ENCODE results near the gene SMAD2. TPM values are rescaled to one million over a fixed set of nuclear protein-coding genes. Genes with fewer than 3 reads are reported as not detected.
"Not testable (repeated sequence)": the region's sequence is repeated elsewhere in the genome, so short reads cannot be mapped to it uniquely, and the experiment has no call there.

The SMAD2 gene
- total RNA-seq, 2 experiments from 2014 or later = 80.4 to 83.0 TPM

GRCh38 chr18:47831351-47831750 is 99.1 kb downstream of the SMAD2 start:
- H3K27ac ChIP-seq (ENCODE audit: low read depth in 1 of 2, low read length in 2 of 2) = no peak overlapping the region
- H3K27me3 ChIP-seq (ENCODE audit: control insufficient read depth in 1 of 2, insufficient read depth in 2 of 2, low read length in 2 of 2) = no peaks in the 10 kb centered on the region

DNA sequence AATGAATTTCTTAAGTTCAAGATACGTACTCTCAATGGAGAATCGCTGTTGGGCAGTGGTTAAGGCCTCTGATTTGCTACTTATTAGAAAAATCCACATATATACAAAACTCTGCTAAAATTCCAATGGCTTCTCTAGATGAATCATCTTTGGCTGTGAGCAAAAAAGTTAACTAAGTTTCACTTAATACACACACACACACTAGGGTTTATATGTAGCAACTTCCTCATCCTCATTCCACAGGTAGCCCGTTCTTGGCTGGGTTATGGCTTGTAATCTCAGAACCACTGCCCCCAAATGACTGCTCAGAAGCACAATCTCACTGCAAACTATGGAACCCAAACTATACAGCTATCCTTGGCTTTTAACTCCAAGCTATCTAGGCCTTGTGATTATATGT is 99.7 kb downstream of the SMAD2 start:
- POLR2A ChIA-PET = no interaction called here
- Histone ChIP-seq H3K27me3 (ENCODE audit: control insufficient read depth in 1 of 2, insufficient read depth in 2 of 2, low read length in 2 of 2) (no peaks in the 10 kb centered on the region), H3K4me3 (ENCODE audit: low read length) (no peak overlapping the region), H3K9me3 (ENCODE audit: control insufficient read depth in 1 of 2, insufficient read depth in 1 of 2, low read length in 2 of 2) (peaks cover 0 to 12% of the 10 kb centered on the region in 2 experiments), H3K4me1 (ENCODE audit: insufficient read depth, low read length) (no peaks in the 10 kb centered on the region), H3K27ac (ENCODE audit: low read depth in 1 of 2, low read length in 2 of 2) (no peak overlapping the region), H3K36me3 (ENCODE audit: insufficient read depth, low read length) (peaks cover 2% of the 10 kb centered on the region)
- no peak overlapping the region for H3K4me3 Mint-ChIP-seq
- no peak for DNase-seq
- H3K9me3 Mint-ChIP-seq = peaks cover 3% of the 10 kb centered on the region
- intact Hi-C loops (cut with DNase I, micrococcal nuclease) = no loop called here
- H3K27ac Mint-ChIP-seq = no peak overlapping the region
- CTCF ChIA-PET = interaction anchor here (1.3 kb wide), 1 partner anchor 82 kb away, joined by 4 read pairs; no protein-coding TSS in a partner anchor
- no peaks in the 10 kb centered on the region for H3K4me1 Mint-ChIP-seq (ENCODE audit: low read depth)
- TF ChIP-seq, protein P1, sequence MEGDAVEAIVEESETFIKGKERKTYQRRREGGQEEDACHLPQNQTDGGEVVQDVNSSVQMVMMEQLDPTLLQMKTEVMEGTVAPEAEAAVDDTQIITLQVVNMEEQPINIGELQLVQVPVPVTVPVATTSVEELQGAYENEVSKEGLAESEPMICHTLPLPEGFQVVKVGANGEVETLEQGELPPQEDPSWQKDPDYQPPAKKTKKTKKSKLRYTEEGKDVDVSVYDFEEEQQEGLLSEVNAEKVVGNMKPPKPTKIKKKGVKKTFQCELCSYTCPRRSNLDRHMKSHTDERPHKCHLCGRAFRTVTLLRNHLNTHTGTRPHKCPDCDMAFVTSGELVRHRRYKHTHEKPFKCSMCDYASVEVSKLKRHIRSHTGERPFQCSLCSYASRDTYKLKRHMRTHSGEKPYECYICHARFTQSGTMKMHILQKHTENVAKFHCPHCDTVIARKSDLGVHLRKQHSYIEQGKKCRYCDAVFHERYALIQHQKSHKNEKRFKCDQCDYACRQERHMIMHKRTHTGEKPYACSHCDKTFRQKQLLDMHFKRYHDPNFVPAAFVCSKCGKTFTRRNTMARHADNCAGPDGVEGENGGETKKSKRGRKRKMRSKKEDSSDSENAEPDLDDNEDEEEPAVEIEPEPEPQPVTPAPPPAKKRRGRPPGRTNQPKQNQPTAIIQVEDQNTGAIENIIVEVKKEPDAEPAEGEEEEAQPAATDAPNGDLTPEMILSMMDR (IDR thresholded peaks at IDR 0.05) = no peak
- no peaks in the 10 kb centered on the region for H3K27me3 Mint-ChIP-seq
- ATAC-seq (ENCODE audit: poor library complexity) = no peak
- peaks cover 57% of the 10 kb centered on the region for H3K36me3 Mint-ChIP-seq (ENCODE audit: low read depth)

More at GRCh38 chr18:47831351-47831750, 99.1 kb downstream of the SMAD2 start:
- intact Hi-C loops (cut with DNase I, micrococcal nuclease) = no loop called here
- TF ChIP-seq, protein P1 (IDR thresholded peaks at IDR 0.05) = no peak
- peaks cover 0 to 12% of the 10 kb centered on the region in 2 experiments for H3K9me3 ChIP-seq (ENCODE audit: control insufficient read depth in 1 of 2, insufficient read depth in 1 of 2, low read length in 2 of 2)
- Mint-ChIP-seq H3K4me3 (no peak overlapping the region), H3K9me3 (peaks cover 3% of the 10 kb centered on the region), H3K4me1 (ENCODE audit: low read depth) (no peaks in the 10 kb centered on the region), H3K27ac (no peak overlapping the region), H3K36me3 (ENCODE audit: low read depth) (peaks cover 57% of the 10 kb centered on the region), H3K27me3 (no peaks in the 10 kb centered on the region)
- DNase-seq = no peak
- no peak overlapping the region for H3K4me3 ChIP-seq (ENCODE audit: low read length)
- CTCF ChIA-PET = interaction anchor here (1.3 kb wide), 1 partner anchor 82 kb away, joined by 4 read pairs; no protein-coding TSS in a partner anchor
- no peak for ATAC-seq (ENCODE audit: poor library complexity)
- POLR2A ChIA-PET = no interaction called here
- peaks cover 2% of the 10 kb centered on the region for H3K36me3 ChIP-seq (ENCODE audit: insufficient read depth, low read length)
- H3K4me1 ChIP-seq (ENCODE audit: insufficient read depth, low read length) = no peaks in the 10 kb centered on the region

DNA sequence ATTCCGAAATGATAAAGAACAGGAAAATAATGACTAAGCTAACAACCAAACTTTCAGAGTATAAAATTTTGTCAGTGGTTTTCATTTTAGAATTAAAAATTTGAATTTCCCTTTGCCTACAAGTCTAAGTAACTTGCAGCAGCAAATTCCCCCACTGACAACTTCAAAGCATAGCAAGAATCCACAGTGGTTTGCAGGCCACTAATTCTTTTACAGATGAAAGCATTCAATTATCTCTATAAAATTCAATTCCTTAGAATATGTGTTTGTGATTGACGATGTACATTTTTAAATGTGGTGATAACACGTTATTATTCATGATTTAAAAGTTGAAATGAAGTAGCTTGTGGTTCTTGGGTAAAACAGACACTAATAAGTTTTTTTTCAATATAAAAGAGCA is 100.6 kb downstream of the SMAD2 start:
- H3K27ac ChIP-seq (ENCODE audit: low read depth in 1 of 2, low read length in 2 of 2) = no peak overlapping the region
- Mint-ChIP-seq H3K36me3 (ENCODE audit: low read depth) (peaks cover 59% of the 10 kb centered on the region), H3K27me3 (no peaks in the 10 kb centered on the region), H3K27ac (no peak overlapping the region), H3K4me1 (ENCODE audit: low read depth) (no peaks in the 10 kb centered on the region), H3K4me3 (no peak overlapping the region), H3K9me3 (peaks cover 3% of the 10 kb centered on the region)
- ChIA-PET CTCF (no interaction called here), POLR2A (no interaction called here)
- TF ChIP-seq, protein P1 (IDR thresholded peaks at IDR 0.05) = no peak
- DNase-seq (no peak), ATAC-seq (ENCODE audit: poor library complexity) (no peak)
- peaks cover 0 to 12% of the 10 kb centered on the region in 2 experiments for H3K9me3 ChIP-seq (ENCODE audit: control insufficient read depth in 1 of 2, insufficient read depth in 1 of 2, low read length in 2 of 2)
- peaks cover 2% of the 10 kb centered on the region for H3K36me3 ChIP-seq (ENCODE audit: insufficient read depth, low read length)
- no peaks in the 10 kb centered on the region for H3K27me3 ChIP-seq (ENCODE audit: control insufficient read depth in 1 of 2, insufficient read depth in 2 of 2, low read length in 2 of 2)
- no peak overlapping the region for H3K4me3 ChIP-seq (ENCODE audit: low read length)
- intact Hi-C loops (cut with DNase I, micrococcal nuclease) = no loop called here
- no peaks in the 10 kb centered on the region for H3K4me1 ChIP-seq (ENCODE audit: insufficient read depth, low read length)

- H3K4me1 Mint-ChIP-seq (ENCODE audit: low read depth); H3K27ac Mint-ChIP-seq; H3K27ac ChIP-seq (ENCODE audit: low read depth in 1 of 2, low read length in 2 of 2); H3K4me3 Mint-ChIP-seq; H3K36me3 ChIP-seq (ENCODE audit: insufficient read depth, low read length); H3K27me3 Mint-ChIP-seq; POLR2A ChIA-PET; H3K9me3 Mint-ChIP-seq; ATAC-seq (ENCODE audit: poor library complexity); H3K4me3 ChIP-seq (ENCODE audit: low read length); H3K27me3 ChIP-seq (ENCODE audit: control insufficient read depth in 1 of 2, insufficient read depth in 2 of 2, low read length in 2 of 2); CTCF ChIA-PET; intact Hi-C loops (cut with DNase I, micrococcal nuclease); H3K4me1 ChIP-seq (ENCODE audit: insufficient read depth, low read length): not testable (repeated sequence)
- peak in 1 of 14 experiments; percentile 6 for DNase-seq
- peaks cover 0 to 12% of the 10 kb centered on the region in 2 experiments for H3K9me3 ChIP-seq (ENCODE audit: control insufficient read depth in 1 of 2, insufficient read depth in 1 of 2, low read length in 2 of 2)
- peaks cover 55% of the 10 kb centered on the region for H3K36me3 Mint-ChIP-seq (ENCODE audit: low read depth)
Observed at GRCh38 chr18:47828031-47828430, 102.4 kb downstream of the SMAD2 start.
